Myocyte (in vitro differentiated cells): ENCODE data around the gene DDX53. TPM values are rescaled to one million over a fixed set of nuclear protein-coding genes. Genes with fewer than 3 reads are reported as not detected.

Experiments used
- DNase-seq: peaks from one replicate; pipeline ENCODE4 v3.0.0-alpha.2; 2012; ENCODE audit warnings: low read depth
- polyA plus RNA-seq: library from polyadenylated mRNA; unstranded; fragments of >200 nt; gene quantifications from one replicate; pipeline ENCODE4 v1.2.1, GENCODE V29; 2012; ENCODE audit warnings: missing spikeins
- total RNA-seq: library from RNA; depleted of rRNA; stranded (reverse); fragments of >200 nt; gene quantifications from 2 replicates; pipeline ENCODE4 v1.2.3, GENCODE V29; 2014

DDX53 gene
- total RNA-seq: not detected in 2 replicates
- polyA plus RNA-seq: not detected

DNA sequence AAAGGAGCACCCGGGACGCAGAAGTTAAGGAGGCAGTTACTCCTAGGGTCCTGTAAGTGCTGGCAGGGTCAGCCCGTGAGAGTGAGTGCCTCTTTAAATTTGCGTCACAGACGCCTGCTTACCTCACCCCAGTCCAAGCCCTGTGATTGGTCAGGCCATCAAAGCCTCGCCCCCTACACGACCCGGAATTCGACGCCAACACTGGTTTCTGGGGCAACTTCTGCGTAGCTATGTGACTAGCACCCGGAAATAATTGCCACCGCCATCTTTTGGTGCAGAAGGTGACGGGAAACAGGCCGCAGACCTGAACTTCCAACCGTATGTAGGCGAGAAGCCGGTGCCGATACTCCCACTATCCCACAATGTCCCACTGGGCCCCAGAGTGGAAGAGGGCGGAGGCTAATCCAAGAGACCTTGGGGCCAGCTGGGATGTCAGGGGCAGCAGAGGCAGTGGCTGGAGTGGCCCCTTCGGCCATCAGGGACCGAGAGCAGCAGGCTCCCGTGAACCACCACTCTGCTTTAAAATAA is at the start of gene DDX53:
DDX53 (plus strand) TSS at position 265 of the 528 bp plus-strand sequence; CDS start at position 363, 98 bp downstream.
- DNase-seq: no peak

DNA sequence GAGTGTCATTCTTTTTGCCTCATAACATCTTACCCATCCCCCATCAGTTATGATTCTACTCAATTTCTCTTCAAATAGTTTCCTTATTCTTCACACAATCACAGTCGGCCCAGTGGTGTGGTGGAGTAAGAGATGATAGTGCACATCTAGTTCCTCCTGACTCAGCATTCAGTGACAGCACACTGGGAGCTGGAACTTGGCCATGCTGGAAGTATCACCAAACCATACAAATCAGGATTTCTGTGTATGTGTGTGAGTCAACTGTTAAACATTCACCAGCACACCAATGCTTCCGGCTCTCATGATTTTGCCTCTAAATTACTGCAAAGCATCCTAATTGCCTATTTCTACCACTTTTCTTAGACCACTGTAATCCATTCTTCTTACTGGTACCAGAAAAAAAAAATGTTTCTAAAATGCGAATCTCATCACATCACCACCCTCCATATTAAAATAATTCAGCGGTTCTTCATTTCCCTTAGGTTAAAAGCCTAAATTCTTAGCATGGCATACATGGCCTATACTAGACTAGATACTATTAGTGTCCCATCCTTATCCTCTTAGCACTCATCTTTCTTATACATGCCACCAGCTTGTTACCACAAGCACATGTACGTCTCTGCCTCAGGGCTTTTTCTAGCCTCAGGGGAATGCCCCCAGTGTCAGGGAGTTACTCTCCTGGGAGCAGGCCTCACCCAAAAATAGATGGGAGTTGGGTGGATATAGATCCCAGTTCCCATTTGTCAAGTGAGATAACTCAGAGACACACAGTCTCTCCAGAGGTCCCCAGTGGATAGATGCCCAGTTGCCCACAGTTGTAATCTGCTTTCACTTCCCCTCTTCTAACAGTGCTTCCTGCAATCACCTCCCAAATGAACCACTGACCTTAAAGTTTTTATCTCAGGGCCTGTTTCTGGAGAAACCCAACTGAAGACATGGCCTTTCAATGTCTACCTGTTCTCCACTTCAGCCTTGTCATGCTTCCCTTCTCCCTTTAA is 49.2 kb upstream of the DDX53 start:
- peak; percentile 62 for DNase-seq

DNA sequence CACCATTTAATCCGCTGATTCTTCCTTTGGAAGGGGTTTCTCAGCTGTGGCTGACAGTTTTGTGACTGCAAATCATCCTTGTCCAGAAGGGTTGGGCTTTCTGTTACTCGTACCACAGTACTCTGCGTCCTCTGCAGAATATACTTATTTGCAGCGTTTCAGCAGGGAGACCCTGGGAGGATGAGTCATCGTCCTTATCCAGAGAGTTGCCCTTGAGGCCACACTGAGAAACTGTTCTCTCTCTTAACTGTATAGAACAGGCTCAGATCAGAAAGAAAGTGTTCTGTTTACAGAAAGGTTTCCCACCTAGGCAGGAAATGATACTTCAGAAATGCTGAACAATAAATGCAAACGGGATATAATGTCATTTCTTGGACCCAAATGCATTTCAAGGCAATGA is 47.8 kb upstream of the DDX53 start:
- DNase-seq: peak; percentile 14

DNA sequence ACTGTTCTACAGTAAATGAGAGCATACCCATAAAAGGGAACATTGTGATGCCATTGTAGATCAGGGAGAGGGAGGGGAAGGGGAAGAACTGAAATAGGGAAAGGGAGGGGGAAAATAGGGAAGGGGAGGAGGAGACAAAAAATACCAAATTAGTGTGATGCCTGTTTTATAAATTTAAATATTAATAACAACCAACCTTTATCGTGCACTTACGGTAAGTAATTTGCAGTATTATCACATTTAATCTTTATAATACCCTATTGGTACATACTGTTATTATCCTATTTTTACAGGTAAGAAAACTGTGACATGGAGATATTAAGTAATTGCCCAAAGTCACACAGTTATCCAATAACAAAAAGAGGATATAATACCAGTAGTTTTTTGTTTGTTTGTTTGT is 41.5 kb upstream of the DDX53 start:
- DNase-seq: no peak

DNA sequence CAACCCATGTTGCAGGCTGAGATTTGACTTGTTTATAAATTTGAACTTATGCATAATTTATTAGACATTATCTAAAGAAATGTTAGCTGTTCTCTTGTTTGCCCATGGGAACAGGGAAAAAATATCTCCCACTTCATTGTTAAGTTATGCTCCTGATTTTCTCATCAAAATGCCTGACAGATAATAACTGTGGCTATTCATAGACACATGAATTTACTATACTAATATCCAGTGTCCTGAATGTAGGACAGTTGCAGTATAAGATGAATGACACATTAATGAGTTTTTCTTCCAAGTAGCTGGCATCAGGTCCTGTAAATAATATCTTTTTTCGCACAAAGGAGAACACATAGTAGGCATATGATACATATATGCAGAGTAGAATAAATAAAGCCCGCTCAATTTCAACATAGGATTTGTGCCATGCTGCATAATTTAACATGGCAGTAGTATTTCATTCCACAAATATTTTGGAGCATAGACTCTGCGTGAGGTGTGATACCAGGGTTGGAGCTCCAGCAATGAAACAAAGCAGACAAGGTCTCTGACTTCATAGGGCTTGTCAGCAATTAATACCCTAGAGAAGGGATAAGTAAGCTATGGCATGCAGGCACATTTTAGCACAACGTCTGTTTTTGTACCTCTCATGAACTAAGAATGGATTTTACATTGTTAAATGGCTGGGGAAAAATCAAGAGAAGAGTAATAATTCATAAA is 40.4 kb upstream of the DDX53 start:
- DNase-seq: peak; percentile 11

DNA sequence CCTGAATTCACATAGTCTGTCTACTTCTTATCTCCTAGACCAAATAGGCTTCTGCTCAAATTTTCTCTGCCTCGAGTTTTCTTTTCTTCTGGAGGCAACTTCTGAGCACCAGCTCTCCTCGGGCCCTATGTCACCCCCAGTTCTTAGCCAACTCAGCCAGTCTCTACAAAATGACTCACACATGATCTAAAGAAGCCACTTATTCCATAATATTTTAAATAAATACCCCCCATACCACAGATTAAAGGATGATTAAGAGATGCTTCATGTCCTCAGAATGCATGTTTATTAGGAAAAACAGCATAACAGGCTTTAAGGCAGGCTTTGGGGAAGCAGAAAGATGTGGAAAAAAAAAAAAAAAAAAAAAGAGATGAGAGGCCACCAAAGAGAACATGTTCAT is 36.6 kb upstream of the DDX53 start:
- no peak for DNase-seq

DNA sequence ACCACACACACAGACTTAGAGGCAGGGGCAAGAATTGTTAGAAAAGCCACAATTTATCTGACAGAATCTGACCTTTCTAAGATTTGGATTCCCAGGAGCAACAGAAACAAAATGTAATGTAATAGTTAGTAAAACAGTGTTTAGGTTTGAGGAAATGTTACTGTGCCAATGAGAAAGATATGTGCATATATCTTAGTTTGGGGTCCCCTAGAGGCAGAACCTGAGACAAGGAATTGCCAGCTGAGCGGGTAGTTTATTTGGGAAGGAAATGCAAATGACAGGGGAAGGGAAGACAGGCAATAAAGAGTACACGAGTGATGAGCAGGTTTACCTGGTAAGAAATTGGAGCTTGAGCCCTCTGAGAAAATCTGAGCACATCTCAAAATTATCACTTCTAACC is 31.3 kb upstream of the DDX53 start:
- no peak for DNase-seq

DNA sequence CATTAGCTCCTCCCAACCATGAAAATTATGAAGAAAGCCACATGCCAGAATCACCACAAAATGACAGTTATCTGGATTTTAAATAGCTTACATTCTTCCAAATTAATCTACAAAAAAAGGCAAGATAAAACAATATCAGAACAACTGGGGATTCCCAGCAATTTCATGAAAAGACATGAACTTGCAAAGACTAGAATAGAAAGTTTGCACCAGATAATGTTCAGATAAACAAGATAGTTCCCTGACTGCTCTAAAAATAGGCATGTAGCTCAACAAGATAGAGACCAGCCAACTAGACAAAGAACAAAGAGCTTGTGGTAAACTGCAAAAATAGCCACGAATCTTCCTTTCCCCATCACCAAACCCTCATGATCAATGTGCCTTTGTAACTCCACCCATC is 30.3 kb upstream of the DDX53 start:
- DNase-seq: peak; percentile 72

DNA sequence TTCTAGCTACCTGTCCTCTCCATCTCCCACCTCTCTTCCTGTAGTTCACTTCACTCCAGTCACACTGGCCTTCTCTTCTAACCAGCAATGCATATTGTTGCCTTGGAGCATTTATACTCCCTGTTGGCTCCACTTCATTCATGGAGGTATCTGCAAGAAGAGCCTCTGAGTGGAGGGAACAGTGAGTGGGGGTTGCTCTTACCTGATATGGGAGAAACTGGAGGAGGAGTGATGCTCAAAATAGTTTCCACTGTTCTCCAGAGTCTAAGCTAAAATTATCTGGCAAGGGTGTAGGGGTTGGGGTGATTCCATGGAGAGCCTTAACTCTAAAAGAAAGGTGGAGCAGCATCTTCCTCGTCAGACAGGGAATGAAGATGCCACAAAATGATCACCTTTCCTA is 28.9 kb upstream of the DDX53 start:
- no peak for DNase-seq

DNA sequence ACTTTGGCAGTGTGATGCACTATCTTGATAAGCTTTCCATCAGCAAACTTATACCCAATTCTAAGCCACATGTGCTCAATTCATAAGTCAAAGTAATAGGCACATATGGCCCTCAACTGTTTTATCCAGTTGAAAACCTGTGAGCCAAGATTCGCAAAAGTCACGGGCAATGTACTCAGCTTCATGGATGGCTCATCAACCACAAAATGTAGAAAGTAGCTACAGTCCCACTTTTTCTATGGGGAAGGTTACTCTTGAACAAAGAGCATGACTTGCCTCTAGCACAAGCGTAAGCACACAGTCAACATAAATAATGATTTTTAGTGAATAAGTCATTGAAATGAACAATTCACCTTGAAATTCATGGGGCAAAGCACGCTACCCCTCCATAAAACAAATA is 25.1 kb upstream of the DDX53 start:
- DNase-seq: no peak

DNA sequence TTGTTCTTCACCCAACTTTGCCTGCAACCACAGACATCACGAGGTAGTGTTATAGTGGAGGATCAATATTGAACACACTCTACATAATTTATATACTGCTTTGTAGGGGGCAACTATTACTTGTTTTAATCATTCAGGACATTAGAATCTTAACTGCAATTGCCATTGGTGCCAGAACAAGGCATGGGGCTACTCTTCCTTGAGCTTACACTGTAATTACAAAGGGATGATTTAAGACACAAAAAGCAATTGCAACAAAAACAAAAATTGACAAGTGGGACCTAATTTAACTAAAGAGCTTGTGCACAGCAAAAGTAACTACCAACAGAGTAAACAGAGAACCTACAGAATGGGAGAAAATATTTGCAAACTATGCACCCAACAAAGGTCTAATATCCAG is 24.0 kb upstream of the DDX53 start:
- DNase-seq: no peak

DNA sequence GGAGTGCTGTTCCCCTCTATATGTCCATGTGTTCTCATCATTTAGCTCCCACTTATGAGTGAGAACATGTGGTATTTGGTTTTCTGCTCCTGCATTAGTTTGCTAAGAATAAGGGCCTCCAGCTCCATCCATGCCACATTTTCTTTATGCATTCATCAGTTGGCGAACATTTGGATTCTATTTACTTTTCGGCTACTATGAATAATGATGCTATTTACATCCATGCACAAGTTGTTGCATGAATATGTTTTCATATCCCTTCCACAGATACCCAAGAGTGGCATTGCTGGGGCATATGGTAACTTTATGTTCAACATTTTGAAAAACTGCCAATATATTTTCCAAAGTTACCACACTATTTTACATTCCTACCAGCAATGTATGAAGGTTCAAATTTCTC is 13.8 kb upstream of the DDX53 start:
- DNase-seq: no peak

DNA sequence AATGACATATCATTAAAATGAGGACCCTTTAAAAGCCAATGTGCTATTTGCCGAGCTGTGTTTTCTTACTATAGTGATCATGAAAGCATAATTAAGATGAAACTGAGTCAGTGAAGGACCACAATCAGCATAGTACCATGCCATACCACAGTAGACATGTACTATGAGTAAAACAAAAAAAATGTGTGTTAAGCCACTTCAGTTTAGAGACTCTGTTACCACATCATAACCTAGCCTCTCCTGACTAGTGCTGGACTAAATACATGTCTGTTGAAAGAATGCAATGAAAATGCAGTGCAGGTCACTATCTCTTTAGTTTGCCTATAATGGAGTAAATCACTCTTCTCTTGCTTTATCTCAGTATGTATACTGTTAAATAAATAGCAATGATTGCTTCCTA is 12.3 kb upstream of the DDX53 start:
- no peak for DNase-seq

DNA sequence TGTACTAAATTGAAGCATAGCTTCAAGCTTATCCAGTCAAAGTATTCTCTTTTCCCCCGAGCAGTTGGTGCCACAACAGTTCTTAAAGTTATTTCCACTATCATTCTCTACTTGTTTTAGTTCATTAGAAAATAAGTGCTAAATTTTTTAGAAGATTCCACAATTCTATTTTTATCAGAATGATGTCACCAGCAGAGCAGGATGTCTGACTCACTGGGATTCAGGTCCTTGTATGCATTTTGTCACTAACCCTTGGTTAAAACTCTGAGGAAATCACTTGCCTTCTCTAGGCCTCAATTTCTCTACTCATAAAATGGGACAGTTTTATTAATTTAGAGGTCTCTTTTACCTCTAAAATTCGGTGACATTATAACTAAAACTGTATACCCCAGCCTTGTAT is 3.4 kb downstream of the DDX53 start:
- DNase-seq: peak; percentile 25

DNA sequence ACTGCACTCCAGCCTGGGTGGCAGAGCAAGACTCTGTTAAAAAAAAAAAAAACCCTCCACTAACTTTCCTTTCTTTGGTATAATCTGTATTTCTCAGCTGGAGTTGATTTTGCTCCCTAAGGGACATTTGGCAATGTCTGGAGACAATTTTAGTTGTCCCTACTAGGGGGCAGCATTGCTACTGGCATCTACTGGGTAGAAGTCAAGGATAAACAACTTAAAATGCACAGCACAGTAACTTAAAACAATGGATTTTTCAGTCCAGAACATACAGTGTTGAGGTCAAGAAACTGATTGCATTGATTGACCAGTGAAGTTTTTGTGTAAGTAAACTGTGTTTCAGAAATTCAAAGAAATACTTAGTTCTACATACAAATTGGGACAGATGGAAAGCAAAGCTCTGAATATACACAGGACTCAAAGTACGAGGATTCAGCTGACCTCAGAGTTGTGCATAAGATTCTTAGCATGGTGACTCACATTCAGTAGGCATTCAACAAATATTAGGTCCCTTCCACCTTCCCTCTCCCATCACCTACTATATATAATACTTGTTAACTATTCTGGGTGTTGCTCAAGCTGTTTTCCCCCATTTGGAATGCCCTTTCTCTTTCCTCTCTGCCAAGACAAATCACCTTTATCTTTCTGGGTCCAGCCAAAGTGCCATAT is 8.8 kb downstream of the DDX53 start:
- peak; percentile 30 for DNase-seq

DNA sequence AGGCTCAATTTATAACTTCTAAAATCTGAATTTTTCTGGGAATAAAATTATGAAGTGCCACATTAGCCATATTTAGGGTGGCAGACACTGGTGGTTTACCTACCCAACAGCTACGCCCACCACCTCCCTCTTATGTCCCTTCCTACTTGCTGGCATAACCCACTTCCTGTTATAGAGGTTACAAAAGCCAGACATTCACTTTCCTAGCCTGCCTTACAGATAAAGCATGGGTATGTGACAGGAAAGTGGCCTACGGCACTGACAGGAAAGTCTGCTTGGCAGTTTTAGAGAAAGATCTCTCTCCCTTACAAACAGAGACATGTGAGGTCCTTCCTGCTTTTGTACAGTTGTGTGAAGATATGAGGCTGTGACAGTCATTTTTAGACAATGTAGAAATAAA is 12.4 kb downstream of the DDX53 start:
- no peak for DNase-seq

DNA sequence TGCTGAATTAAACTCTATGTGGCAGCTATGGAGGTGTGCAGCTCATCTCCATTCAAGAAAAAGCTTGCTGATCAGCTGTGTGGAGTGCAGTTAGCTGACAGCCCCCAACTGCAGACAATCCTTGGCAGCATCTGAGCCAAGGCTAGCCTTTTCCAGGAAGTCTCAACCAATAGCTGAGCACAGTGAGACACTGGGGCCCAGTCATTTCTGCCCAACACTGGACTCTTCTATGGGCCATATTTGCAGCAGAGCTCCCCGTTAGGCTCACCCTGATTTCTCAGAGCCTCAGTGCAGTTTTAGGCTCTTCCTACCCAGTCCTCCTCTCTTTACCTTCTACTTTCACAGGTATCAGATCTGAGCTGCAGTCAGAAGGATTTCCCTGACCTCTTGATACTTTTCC is 12.9 kb downstream of the DDX53 start:
- no peak for DNase-seq

DNA sequence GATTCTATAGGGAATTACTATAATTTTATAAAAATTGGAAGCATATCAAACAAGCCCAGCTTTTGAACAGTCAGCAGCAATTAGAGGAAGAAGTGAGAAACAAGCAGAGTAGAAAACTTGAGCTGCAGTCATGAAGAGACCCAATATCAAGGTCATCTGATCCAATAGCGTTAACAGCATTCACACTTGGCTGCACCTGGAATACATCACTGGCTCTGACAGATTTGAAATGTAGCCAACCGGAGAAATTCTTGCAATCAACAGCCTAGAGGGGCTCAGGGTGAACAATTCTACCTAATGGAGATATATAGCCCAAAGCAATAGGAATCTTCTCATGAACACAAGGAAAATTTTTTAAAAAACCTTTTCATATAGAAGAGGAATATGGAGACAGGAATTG is 13.6 kb downstream of the DDX53 start:
- no peak for DNase-seq

DNA sequence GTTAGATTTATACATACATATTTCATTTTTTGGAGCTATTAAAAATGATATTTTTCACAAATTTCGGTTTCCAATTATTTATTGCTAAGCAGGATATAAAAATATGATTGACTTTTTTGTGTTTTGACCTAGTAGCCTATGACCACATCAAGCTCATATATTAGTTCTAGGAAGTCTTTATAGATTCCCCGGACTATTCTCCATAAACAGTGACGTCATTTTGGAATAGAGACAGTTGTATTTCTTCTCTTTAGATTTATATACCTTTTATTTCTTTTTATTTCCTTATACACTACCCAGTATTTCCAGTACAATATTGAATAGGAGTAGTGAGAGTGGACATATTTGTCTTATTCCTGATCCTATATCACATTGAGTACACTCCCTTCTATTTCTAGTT is 31.8 kb downstream of the DDX53 start:
- DNase-seq: no peak

DNA sequence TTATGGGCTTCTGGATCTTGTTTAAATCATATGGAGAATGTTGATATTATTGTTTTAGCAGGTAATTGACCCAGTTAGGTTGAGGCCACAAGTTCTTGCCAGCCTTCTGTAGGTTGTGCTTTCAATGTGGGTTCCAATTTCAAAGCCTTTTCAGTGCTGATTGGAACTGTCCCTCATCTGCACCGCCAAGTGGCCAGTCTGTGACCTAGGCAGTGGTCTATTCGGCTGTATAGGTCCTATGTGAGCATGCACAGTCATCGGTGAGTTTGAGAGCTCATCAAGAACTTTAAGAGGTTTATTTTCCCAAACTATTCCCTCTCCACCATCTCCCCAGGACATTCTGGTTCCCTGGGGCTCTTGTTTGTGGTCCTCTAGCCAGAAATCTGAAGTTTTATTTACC is 35.7 kb downstream of the DDX53 start:
- DNase-seq: no peak

DNA sequence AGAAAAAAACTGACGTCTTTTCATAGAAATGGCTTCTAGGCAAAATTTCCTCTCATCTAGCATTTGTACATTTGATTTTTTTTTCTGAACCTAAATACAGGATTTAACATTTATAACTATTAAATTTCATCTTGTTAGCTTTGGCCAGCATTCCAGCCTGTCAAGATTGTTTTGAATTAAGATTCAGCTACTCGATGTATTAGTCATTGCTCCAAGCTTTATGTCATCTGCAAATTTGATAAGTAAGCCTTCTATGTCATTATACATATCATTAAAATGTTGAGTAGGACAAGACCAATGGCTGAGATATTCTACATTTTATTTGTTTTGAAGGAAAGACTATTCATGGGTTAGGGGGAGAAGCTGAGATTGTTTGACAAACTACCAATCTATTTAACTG is 46.7 kb downstream of the DDX53 start:
- no peak for DNase-seq
